SKM-1 treated with dmso at 0.1 percent for 144 hours (cell line): ENCODE data around the gene ASTN1.

Experiments
- DNase-seq: peaks from one replicate; lab custom pipeline; 2025; ENCODE audit not compliant: unreplicated experiment; lab: John Stamatoyannopoulos, UW

The ASTN1 gene

DNA sequence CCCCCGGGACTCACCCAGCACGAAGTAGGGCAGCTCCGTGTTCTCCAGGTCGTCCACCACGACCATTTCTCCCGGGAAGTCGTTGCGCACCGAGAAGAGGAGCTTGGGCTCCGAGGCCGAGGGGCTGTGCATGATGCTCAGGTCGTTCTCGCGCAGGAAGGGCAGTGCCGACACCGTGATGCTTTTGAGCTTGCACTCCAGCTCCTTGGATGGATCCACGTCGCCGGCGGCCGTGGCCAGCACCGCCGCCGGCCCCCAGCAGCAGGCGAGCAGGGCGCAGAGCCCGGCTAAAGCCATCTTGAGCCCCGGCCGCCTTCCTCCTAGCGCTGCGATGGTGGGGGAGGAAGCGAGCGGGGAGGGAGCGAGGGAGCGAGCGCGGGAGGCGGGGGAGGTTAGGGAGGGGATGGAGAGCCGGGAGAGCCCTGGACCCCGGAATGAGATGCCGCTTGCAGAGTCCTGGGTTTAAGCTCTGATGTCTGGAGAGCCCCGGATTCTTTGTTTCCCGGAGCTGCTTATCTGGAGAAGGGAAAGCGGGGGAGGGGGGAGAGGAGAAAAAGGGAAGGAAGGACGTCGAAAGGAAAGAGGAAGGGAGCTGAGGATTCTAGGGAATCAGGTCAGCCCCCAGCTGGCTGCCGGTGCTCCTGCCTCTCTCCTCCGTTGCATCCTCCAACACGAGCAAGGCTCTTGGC, at the start of gene ASTN1:
TSS of gene ASTN1 (minus strand) at position 333 of the 689 bp plus-strand sequence. CDS start at position 297, 36 bp downstream.
- DNase-seq: no peak

DNA sequence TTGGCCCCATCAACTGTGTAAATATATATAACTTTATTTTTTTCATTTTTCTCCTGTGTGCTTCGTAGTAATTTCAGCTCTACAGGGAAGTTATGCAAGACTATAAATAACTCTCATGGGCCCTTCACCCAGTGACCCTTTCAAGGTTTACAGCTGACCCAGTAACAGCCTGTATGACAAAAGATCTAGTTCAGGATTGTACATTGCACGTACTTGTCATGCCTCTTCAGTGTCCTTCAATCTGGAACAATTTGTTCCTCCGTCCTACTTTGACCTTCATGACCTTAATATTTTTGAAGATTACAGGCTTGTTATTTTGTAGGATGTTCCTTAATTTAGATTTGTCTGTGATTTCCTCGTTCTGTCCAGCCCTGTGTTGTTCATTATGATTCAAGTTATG, 46.7 kb upstream of the ASTN1 start:
- DNase-seq: peak; percentile 10

DNA sequence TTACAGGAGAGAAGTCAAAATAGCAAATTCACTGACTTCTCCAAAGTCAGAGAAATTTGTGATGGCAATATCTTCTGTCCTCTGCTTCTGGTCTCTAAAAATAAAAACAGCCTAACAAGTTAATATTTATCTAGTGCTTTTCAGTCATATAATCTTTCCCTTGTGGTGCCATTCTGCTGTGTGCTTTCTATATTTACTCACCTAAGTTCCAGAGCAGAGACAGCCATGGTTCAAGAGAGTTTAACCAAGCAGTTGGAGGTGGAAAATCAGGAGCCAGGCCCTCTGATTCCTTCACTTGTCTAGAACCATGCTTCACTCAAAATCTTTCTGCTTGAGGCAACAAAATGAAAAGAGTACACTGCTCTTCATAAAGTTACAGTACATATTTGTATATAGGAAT, 45.6 kb upstream of the ASTN1 start:
- no peak for DNase-seq

DNA sequence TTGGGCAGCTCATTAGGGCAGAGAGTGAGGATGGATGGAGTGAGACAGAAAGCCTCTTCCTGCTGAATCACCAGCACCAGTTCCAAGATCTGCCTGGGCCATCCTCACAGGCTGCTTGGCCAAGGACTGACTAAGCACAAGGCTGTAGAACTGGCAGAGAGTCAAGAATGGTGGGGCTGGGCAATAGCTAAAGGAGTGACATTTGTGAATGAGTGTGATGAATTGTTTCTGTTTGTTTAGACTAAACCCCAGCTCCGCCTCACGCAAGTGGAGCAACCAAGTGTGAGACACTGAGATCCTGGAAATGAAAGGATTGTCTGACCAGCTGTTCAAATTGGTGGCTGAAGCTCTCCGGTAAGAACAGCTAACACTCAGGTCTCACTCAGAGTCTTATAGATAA, 44.8 kb upstream of the ASTN1 start:
- DNase-seq: no peak

DNA sequence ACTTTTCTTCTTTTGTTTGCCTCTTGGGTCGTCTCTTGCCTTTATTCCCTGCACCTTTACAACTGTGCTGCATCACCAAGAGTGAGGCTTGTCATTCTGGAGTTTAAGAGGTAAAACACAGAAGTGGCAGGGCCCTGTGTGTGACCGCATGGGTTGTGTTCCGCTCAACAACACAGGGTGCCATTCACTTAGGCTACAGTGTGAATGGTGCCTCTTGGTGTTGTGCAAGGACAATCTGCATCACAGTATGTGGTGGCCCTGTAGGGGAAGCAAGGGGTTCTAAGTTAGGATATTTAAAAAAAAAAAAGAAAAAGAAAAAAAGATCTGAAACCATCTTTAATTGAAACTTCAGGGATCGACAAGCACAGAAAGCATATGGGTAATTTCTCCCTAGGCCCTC, 44.4 kb upstream of the ASTN1 start:
- DNase-seq: no peak

DNA sequence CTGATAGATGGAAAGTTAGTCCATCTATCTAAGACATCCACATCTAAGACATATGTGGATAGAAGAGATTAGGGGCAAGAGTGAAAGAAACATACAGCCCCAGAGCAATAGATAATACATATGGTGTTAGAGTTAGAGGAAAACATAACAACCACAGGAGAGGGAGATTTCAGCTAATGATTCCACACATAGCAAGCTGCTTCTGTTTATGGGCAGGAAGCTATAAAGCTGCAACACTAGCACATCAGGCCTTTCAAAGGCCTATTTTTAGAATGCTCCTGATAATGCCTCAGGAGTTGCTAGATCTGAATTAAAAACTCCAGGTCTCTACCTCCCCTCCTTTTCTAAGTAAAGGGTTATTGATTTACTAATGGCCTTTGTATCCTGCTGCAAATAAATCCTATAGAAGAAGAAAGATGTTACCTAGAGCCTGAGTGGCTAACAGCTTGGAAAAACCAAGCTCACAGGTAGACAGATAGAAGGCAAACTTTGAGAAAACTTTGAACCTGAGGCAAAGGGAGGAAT, 42.4 kb upstream of the ASTN1 start:
- no peak for DNase-seq

DNA sequence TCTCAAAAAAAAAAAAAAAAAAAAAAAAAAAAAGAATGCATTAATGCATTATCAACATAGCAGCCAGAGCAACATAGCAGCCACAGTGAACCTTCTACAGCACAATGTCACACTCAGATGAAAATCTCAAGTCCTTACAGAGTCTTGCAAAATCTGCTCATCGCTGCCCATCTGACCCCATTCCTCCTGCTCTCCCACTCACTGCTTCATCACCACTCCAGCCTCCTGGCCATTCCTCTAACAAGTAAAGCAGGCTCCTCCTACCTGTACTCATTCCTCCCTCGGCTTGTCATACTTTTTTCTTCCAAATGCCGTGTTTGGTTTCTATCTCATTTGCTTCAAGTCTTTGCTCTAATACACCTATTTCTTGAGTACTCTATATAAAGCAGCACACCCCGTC, 35.8 kb upstream of the ASTN1 start:
- DNase-seq: no peak

DNA sequence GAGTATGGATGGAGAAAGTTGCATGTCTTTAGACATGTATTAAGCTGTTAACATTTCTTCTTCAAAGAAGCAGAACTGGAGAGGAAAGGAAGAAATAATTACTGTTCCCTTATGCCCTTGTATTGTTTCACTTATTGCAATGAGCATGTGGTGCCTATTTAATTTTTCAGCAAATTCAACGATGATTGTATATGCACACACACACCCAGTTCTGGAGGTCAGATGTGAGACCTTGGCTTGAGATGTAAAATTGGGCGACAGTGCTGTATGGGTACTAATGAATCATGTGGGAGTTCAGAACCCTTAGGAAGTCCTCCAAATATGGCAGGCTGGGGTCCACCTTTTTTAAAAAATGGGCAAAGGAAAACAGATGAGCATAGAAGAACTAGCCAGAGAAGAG, 33.7 kb upstream of the ASTN1 start:
- no peak for DNase-seq

DNA sequence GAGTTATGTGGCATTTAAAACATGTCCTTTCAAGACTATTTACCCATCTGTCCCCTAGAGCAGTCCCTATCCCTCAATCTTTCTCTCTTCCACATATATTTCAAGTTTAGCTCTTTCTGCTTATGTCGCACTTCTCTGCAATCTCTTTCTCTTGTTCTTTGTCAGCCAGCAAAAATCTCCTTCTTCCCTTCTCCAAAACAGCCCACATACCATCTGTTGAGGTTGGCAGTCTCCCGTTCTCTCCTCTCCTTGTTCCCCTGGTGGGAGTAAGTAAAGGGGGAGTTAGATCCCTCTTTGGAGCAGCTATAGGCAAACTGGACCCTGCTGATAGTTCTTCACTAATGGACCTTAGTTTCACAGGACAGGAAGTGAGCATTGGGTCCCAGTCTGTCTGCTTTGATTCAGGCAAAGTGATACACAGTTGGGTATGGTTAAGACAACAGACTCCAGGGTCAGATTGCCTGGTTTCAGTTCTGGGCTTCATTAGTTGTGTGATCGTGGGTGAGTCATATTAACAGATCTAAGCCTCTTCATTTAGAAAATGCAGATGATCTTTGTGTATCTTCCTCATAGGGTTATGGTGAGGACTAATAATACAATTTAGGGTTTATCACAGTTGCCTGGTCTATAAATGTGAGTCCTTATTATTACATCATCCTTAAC, 25.9 kb upstream of the ASTN1 start:
- DNase-seq: no peak

DNA sequence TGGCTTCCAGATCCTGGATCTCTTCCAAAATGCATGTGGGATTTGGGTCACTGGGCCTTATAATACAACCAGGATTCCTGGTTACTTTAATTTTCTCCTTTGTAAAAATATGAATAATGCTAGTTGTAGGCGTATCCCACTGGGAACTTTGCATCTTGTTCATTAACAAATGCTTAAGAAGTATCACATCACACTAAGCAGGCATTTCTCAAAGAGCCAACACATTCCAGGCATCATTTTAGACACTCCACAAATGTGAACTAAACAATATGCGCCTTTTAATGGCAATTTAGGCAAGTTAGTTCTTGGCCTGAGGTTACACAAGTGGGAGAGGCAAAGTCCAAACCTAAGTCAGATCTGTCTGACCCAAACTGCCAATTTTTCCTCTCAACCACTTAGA, 22.1 kb upstream of the ASTN1 start:
- no peak for DNase-seq

DNA sequence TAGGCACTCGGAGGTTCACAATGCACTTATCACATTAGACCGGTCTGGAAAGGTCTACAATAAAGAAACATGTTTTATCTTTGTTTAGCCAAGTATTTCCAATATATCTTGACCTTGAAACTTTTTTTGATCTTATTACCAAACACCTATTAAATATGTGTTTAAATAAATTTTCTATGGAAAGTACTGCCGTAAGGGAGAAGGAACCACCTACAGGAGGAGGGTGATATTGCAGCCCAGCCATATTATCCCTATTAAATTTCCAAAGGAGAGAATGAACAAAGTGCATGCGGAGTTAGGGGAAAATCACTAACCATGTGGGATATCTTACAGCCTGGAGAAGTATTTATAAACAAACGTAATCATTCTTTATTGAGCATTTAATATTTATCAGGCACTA, 20.7 kb upstream of the ASTN1 start:
- DNase-seq: no peak

DNA sequence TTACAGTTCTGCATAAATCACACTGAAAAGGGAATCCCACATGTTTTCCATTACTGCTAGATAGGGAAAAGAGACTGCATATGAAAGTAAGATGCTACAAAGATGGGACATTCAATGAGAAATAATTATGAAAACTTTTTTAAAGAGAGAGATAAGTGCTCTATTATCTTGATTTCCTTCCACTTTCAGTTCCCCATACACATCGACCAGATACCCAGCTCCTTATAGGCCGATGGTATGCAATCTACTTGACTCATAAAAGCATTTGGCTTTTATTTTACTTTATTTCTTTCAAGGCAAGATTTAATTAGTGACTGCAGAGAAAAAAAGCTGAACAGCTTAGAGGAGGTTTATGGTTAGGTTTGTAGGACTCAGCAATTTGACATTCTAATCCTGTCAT, 19.3 kb upstream of the ASTN1 start:
- no peak for DNase-seq

DNA sequence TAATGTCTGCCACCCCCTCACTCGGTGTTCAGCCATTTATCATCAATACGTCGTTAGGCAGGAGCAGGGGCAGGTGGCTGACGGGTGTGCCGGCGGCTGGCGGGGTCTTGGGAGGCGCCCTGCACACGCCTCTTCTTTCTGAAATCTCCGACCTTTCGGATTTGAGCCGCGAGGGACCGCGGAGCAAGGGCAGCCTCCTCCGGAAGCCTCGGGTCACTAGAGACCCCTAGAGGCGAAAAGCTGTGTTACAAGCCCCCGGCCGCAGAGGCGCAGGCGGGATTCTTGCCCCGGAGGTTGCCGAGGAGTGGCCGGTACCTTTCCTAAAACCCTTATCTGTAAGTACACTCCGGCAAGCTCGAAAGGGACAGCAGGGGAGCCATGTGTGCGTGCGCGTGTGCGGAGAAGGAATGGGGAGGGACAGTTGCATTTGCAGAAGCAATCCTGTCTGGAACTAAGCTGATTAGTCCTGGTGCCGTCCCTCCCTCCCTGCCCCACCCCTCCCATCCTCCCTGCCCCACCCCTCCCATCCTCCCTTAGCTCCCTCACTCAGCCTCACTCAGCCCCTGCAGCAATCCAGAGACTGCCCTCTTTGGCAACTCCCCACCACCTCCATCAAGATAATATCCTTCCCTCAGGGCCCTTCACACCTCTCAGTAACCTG, 17.2 kb upstream of the ASTN1 start:
- peak; percentile 27 for DNase-seq

DNA sequence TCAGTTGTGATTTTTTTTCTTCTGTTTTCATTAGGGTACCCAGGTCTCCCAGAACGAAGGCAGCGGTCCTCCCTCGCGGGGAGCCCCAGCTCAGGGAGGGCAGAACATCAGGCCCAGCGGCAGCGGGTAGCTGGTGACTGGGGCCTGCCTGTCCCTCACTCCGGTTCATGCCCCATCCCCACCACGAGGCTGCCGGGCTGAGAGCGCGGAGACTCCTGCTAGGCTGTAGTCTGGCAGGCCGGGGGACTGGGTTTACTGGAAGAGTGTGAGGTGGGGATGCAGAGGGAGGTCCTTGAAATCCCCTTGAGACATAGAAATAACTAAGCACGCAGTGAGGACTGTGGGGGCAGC, 16.7 kb upstream of the ASTN1 start:
- DNase-seq: no peak

DNA sequence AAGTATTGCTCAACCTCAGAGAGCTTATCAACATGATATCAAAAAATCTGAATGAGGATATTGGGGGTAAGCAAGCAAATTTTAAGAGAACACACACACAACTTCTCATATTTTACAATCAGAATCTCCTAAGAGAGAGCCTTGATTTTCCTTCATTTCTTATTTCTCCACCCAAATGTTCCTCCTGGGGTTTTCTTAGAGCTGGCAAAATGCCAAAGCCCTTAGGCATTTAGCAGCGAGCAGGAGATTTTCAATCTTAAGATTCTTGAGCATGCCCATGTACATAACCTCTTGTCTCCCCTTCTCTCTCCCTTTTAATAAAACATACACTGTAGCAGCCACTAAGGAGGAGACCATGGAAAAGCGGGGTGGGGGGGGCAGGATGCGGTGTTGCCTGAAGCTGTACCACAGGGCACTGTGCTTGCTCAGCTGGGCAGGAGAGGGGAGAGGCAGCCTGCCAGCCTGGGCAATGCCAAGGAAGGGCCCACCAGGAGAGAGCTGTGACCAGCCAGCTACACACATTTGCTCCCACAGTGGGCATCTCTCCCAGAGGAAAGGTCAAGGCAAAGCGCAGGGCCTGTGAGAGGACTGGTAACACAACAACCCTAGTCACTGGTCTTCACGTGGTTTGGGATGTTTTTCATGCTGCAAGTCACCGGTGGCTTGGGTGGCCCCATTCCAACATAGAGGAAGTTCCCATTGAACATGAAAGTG, 10.6 kb upstream of the ASTN1 start:
- no peak for DNase-seq

DNA sequence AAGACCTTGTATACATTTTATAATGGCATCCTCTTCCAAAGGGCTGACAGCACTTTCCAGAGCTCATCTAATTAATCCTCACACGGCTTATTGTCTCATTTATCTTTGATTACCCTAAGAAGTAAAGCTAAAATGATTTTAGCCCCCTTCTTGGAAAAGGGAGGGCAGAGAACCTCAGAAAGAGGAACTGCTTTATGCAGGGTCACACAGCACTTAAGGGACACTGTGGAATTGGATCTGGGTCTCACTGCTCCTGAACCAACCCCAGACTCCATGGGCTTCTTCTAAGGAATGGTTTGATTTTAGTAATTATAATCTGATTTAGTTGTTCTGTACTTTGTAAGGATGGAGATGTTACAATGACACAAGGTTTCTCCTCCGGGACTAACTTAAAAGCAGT, 9.5 kb upstream of the ASTN1 start:
- no peak for DNase-seq

DNA sequence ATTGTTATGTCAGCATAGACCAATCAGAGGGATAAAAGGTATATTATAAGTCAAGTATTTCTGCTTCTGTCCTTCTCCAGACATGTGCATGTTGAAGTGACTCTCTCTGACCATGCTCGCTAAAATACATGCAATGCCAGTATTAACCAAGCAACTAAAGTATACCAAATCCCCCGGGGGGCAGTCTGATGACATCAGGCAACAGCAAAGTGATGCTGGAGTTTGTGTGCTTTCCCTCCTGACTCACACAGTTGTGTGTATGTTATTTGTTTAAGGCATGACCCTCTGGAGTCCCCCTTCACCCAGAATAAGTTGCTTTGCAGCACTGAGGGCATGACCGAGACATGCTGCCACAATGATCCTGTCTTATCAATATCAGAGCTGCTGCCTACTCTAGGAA, 8.4 kb upstream of the ASTN1 start:
- no peak for DNase-seq

DNA sequence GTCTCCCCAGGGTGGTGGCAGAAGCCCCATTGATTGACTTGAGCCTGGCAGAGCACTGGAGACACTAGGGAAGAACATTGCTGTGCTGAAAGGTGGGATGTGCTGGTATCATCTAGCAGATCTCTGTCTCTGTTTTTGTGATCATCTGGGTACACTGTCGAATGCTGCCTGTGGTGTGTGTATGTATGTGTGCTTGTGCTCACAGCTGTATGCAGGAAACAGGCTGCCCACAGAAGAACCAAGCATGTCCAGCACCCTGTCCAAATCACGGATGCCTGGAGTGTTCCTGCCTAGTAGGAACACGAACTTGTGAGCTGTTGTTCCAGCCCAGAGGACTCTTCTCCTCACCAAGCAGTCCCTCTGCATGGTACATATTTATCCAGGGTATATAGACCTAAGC, 7.8 kb upstream of the ASTN1 start:
- no peak for DNase-seq

DNA sequence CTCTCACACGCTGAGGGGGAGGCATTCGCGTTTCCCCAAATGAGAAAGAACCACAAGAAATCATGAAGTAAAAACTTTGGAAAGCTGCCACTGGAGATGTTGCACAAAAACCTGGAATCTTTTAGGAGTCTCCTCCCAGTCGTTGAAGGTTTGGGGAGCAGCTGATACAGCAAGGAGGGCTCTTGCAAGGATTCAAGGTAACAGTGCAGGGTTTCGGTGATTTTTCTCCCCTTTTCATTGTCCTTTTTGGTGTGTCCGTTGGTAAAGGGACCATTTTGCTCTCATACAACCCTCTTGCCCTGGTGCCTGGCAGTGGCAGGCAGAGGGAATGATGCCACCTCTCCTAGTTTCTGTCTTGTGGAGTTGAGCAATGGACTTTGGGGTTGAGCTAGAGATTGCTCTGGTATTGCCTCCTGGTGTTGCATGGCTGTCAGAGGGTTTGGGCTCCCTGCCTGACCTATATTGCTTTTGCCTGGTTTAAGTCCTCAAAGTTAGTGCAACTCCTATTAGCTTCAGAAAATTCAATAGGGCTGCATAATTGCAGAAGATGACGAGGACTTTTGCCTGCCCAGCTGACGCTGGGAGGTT, 7.1 kb upstream of the ASTN1 start:
- no peak for DNase-seq

DNA sequence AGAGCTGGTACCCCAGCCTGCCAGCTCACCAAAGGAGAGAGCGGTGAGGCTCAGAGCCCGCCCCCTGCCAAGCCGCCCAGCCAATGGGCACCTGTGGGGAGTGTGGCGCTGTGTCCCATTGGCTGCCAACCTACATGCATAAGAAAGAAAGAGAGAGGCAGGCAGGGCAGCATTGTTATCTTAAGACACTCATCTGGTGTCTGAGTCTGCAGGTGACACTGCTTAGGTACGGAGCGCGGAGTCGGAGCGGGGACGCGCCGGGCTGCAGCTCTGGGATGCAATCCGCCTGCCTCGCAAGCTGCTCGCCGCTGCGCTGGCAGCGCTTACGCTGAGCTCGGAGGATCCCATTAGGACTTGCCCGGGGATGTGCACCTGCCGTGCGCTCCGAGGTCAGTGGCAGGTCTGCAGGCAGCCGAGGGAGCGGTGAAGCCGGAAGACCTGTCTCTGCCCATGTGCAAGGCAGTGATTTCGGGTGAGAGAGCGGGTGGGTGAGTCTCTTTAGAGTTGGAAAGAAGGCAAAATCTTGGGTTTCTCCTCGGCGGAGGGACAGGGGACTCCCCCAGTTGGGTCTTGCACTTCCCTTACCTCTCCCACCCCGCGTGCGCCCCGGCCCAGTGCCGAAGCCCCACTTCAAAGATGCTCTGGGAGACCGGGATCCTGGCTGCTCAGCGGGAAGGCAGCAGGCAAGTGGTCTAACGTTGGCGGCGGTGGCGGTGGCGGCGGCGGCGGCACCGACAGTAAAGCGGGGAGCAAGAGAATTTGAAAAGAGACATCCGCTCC, 6.4 kb upstream of the ASTN1 start, which contains the start of gene BRINP2:
TSS of gene BRINP2 (plus strand) at position 203 of the 780 bp plus-strand sequence. CDS start 58,919 bp downstream, outside the sequence.
- DNase-seq: no peak
